Endothelial cell of umbilical vein (primary cell): Measurements from ENCODE around the gene ADGRL3. TPM values are rescaled to one million over a fixed set of nuclear protein-coding genes. Genes with fewer than 3 reads are reported as not detected.

ENCODE experiments used
- BruUV-seq: library from RNA; stranded (reverse); fragments of 400-500 nt; replicated peaks from 2 replicates; lab custom pipeline; 2021; lab: Mats Ljungman, UMichigan
- CTCF ChIA-PET: fragments of 300-600, 350-600 bp; sonication (Branson Sonifier 250); formaldehyde crosslinking; loops from one replicate; lab custom pipeline; 2021; ENCODE audit warnings: antibody characterized with exemption, inconsistent platforms; lab: Charles Lee
- POLR2A ChIA-PET: fragments of 300-600, 350-600 bp; sonication (Branson Sonifier 250); formaldehyde crosslinking; loops from one replicate; lab custom pipeline; 2021; ENCODE audit warnings: antibody characterized with exemption, inconsistent platforms; lab: Charles Lee
- DNase-seq: peaks from one replicate; pipeline ENCODE4 v3.0.0-alpha.2; 2011; ENCODE audit warnings: low read depth, low spot score
- FAIRE-seq: peaks from 2 replicates; lab custom pipeline; 2011; peaks lifted over from hg19 to GRCh38; lab: Jason Lieb, UNC
- H2AFZ ChIP-seq: 2 replicates; pipeline ENCODE4 v1.6.0; 2012; ENCODE audit warnings: low read depth, low read length, control low read depth, inconsistent platforms
- H3K27ac ChIP-seq: 2 replicates; pipeline ENCODE4 v1.5.1; 2011; ENCODE audit warnings: low read depth, mild to moderate bottlenecking, control low read depth, low read length, moderate library complexity; ENCODE audit not compliant: insufficient read depth
- H3K27me3 ChIP-seq, 2 experiments: 2 replicates each; pipeline versions ENCODE4 v1.6.0 to v1.6.1; 2011; ENCODE audit warnings: low read length in 2 of 2, mixed read lengths in 1 of 2; ENCODE audit not compliant: control insufficient read depth in 2 of 2, insufficient read depth in 2 of 2
- H3K36me3 ChIP-seq, 2 experiments: 2 replicates in 1 of 2; 3 replicates in 1 of 2; pipeline ENCODE4 v1.5.1; 2011; ENCODE audit warnings: low read length in 2 of 2, mild to moderate bottlenecking in 1 of 2, moderate library complexity in 1 of 2; ENCODE audit not compliant: control insufficient read depth in 2 of 2, insufficient read depth in 2 of 2; ENCODE audit errors: extremely low read depth in 1 of 2
- H3K4me1 ChIP-seq: 3 replicates; pipeline ENCODE4 v1.5.1; 2011; ENCODE audit warnings: mild to moderate bottlenecking, low read length; ENCODE audit not compliant: control insufficient read depth, insufficient read depth; ENCODE audit errors: extremely low read depth
- H3K4me2 ChIP-seq: 2 replicates; pipeline ENCODE4 v1.6.1; 2011; ENCODE audit warnings: low read length, control low read depth, mixed read lengths; ENCODE audit not compliant: insufficient read depth
- H3K4me3 ChIP-seq, 3 experiments: fragments of 200-600 bp in 1 of 3; sonication (generic), shearing (Covaris generic) in 1 of 3; replicated peaks in 1 of 3; 2 replicates each; pipeline ENCODE4 v1.5.1; 2011 to 2016; ENCODE audit warnings: control low read depth in 3 of 3, low read length in 3 of 3, mild to moderate bottlenecking in 2 of 3, inconsistent platforms in 1 of 3, low read depth in 1 of 3, moderate library complexity in 1 of 3; ENCODE audit not compliant: insufficient read depth in 1 of 3
- H3K79me2 ChIP-seq: 2 replicates; pipeline ENCODE4 v1.6.0; 2012; ENCODE audit warnings: low read length, inconsistent platforms; ENCODE audit not compliant: control insufficient read depth, insufficient read depth
- H3K9ac ChIP-seq: replicated peaks from 2 replicates; pipeline ENCODE3; 2011; ENCODE audit warnings: low read length, control low read depth; ENCODE audit not compliant: insufficient read depth; ENCODE audit errors: extremely low read depth
- H3K9me1 ChIP-seq: replicated peaks from 3 replicates; pipeline ENCODE4 v1.6.0; 2011; ENCODE audit warnings: mild to moderate bottlenecking, low read length; ENCODE audit not compliant: control insufficient read depth, insufficient read depth; ENCODE audit errors: extremely low read depth
- H3K9me3 ChIP-seq: replicated peaks from 2 replicates; pipeline ENCODE4 v1.5.1; 2012; ENCODE audit warnings: low read length, inconsistent platforms; ENCODE audit not compliant: control insufficient read depth, insufficient read depth
- H4K20me1 ChIP-seq: replicated peaks from 2 replicates; pipeline ENCODE3; 2011; ENCODE audit warnings: mild to moderate bottlenecking, low read length; ENCODE audit not compliant: control insufficient read depth, insufficient read depth; ENCODE audit errors: extremely low read depth
- CTCF ChIP-seq, 2 donors: IDR thresholded peaks; 1 replicate in 1 of 2; 2 replicates in 1 of 2; pipeline ENCODE4 v1.5.1; 2011; ENCODE audit warnings: low read length in 2 of 2, mild to moderate bottlenecking in 2 of 2, moderate library complexity in 2 of 2, control low read depth in 1 of 2, inconsistent platforms in 1 of 2, low read depth in 1 of 2; ENCODE audit not compliant: insufficient read depth in 1 of 2; ENCODE audit errors: extremely low read depth in 1 of 2
- EZH2 ChIP-seq: IDR thresholded peaks from 2 replicates; pipeline ENCODE4 v1.6.1; 2012; ENCODE audit warnings: borderline replicate concordance, low read depth, mild to moderate bottlenecking, moderate library complexity, low read length, inconsistent platforms; ENCODE audit not compliant: severe bottlenecking
- FOS ChIP-seq: IDR thresholded peaks from 2 replicates; pipeline ENCODE4 v1.6.1; 2011; ENCODE audit warnings: mild to moderate bottlenecking, low read length, moderate library complexity, borderline replicate concordance; ENCODE audit not compliant: insufficient read depth
- GATA2 ChIP-seq: IDR thresholded peaks from 2 replicates; pipeline ENCODE4 v1.7.0; 2011; ENCODE audit warnings: low read depth, mild to moderate bottlenecking, moderate library complexity, mixed read lengths, low read length; ENCODE audit not compliant: insufficient read length, insufficient read depth
- JUN ChIP-seq: IDR thresholded peaks from 2 replicates; pipeline ENCODE4 v1.6.1; 2011; ENCODE audit warnings: borderline replicate concordance, low read depth; ENCODE audit not compliant: insufficient read length, insufficient read depth
- MAX ChIP-seq: IDR thresholded peaks from 2 replicates; pipeline ENCODE4 v1.6.1; 2011; ENCODE audit not compliant: insufficient read depth, insufficient read length
- MYC ChIP-seq: IDR thresholded peaks from one replicate; pipeline ENCODE4 v1.6.1; 2011; ENCODE audit warnings: mild to moderate bottlenecking, low read depth, low read length
- POLR2A ChIP-seq: IDR thresholded peaks from 2 replicates; pipeline ENCODE4 v1.6.1; 2012; ENCODE audit warnings: low read depth, mild to moderate bottlenecking, control low read depth, low read length
- POLR2AphosphoS5 ChIP-seq: IDR thresholded peaks from 2 replicates; pipeline ENCODE4 v1.6.1; 2012; ENCODE audit warnings: low read depth, mild to moderate bottlenecking, control low read depth, low read length, moderate library complexity; ENCODE audit not compliant: insufficient read depth
- dilution Hi-C: fragments of 300-500 bp; cut with MboI; formaldehyde crosslinking; loops from one replicate; pipeline ENCODE4 v1.15.0; 2019; ENCODE audit warnings: low sequenced_read_pairs; ENCODE audit not compliant: extremely low pct_ligation_motif_present
- intact Hi-C: fragments of 100-400 bp; cut with micrococcal nuclease; formaldehyde crosslinking; loops from one replicate; pipeline ENCODE4 v1.10.0; 2022
- polyA plus RNA-seq, 4 experiments: library from polyadenylated mRNA; depleted of rRNA in 3 of 4; stranded (reverse) in 3 of 4; unstranded in 1 of 4; fragments of >200 nt; gene quantifications; 2 replicates each; pipeline versions ENCODE4 v1.2.1 to v1.2.3, GENCODE V29; 2011 to 2012; ENCODE audit warnings: missing spikeins in 1 of 4
- total RNA-seq: library from RNA; stranded (reverse); gene quantifications from 2 replicates; pipeline ENCODE4 v1.2.3, GENCODE V29; 2021

The ADGRL3 gene
- total and polyA plus RNA-seq, 2 donors (not counting 3 experiments of a cell fraction or from before 2014, with no cell fraction given): not detected

DNA sequence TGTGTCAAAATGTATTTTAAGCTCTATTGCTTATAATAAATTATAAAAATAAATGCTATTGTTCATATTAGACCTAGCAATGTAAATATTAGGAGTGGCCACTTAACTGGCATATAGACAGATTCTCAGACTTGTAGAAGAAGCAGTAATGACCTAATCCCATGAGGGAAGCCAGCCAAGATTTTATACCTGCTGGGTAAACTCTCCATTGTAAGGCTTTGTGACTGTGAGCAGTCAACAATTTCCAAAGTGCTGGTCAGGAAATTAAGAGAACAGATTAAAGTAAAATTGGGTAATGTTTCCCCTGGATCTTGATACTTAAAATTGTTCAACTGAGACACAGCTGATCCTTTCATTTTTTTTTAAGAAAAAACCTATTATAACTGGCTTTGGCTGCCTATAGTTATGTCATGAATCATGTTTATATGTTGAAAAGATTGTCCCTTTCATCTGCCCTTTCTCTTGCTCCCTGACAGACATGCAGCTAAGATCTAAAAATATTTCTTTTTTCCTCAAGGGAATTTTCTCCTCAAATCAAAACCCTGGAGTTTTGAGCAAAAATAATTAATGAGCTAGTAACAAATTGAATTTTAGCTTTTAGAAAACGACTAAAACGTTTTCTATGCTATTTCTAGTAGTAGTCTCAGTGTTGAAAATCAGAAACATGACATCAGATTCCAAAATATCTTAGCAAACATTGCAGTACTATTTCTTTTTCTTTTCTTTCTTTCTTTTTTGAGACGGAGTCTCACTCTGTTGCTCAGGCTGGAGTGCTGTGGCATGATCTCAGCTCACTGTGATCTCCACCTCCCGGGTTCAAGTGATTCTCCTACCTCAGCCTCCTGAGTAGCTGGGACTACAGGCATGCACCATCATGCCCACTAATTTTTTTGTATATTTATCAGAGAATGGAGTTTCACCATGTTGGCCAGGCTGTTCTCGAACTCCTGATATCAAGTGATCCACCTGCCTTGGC lies 77.9 kb downstream of the ADGRL3 start:
- DNase-seq (no peak), FAIRE-seq (no peak)
- H3K36me3 ChIP-seq: no peaks in the 10 kb centered on the region
- H3K4me1 ChIP-seq: no peaks in the 10 kb centered on the region
- no TSS peak for BruUV-seq
- ChIA-PET CTCF (no interaction called here), POLR2A (no interaction called here)
- H3K27me3 ChIP-seq: no peaks in the 10 kb centered on the region
- H3K9me1 ChIP-seq: no peaks in the 10 kb centered on the region
- no peak overlapping the region for H3K4me2 ChIP-seq
- intact Hi-C loops: no loop called here
- dilution Hi-C loops: no loop called here
- no peaks in the 10 kb centered on the region for H3K79me2 ChIP-seq
- H3K9ac ChIP-seq: no peak overlapping the region
- no peak overlapping the region for H3K4me3 ChIP-seq
- H3K27ac ChIP-seq: no peak overlapping the region
- no peak overlapping the region for H2AFZ ChIP-seq
- TF ChIP-seq EZH2: no peak
- no peak for TF ChIP-seq POLR2AphosphoS5
- no peak for TF ChIP-seq POLR2A
- TF ChIP-seq MAX: no peak
- no peak for TF ChIP-seq GATA2
- TF ChIP-seq FOS: no peak
- TF ChIP-seq MYC: no peak
- no peak for TF ChIP-seq CTCF (IDR thresholded peaks at IDR 0.05; ENCODE audit: extremely low read depth in 1 of 2, insufficient read depth in 1 of 2, low read depth in 1 of 2, low read length in 2 of 2)
- no peak for TF ChIP-seq JUN
- H3K9me3 ChIP-seq: no peaks in the 10 kb centered on the region
- no peaks in the 10 kb centered on the region for H4K20me1 ChIP-seq
